Lower lobe of right lung (tissue), 2 donors: ENCODE measurements around the gene MEGF9. TPM values are rescaled to one million over a fixed set of nuclear protein-coding genes. Genes with fewer than 3 reads are reported as not detected.
A peak's percentile ranks its signal among the peaks of the same experiment; 100 is the strongest.

Experiments
- ATAC-seq, 2 donors: fragments of 200-7000 bp; cut with Tn5 transposase; one replicate each; pipeline ENCODE4 v1.9.1; 2020 to 2022; ENCODE audit warnings: mild to moderate bottlenecking in 2 of 2, moderate library complexity in 2 of 2
- DNase-seq: peaks from one replicate; pipeline ENCODE4 v3.0.0-alpha.2; 2020
- H3K27ac ChIP-seq: fragments of 200-600 bp; one replicate; pipeline ENCODE4 v1.8.0; 2022
- H3K27me3 ChIP-seq: fragments of 200-600 bp; one replicate; pipeline ENCODE4 v1.8.0; 2022; ENCODE audit warnings: low read depth
- H3K36me3 ChIP-seq: fragments of 200-600 bp; one replicate; pipeline ENCODE4 v1.8.0; 2022; ENCODE audit warnings: mild to moderate bottlenecking
- H3K4me1 ChIP-seq: fragments of 200-600 bp; one replicate; pipeline ENCODE4 v1.8.0; 2022
- H3K4me3 ChIP-seq: fragments of 200-600 bp; one replicate; pipeline ENCODE4 v1.8.0; 2022; ENCODE audit warnings: mild to moderate bottlenecking
- H3K9me3 ChIP-seq: fragments of 200-600 bp; one replicate; pipeline ENCODE4 v1.8.0; 2022
- CTCF ChIP-seq: fragments of 200-600 bp; IDR thresholded peaks from one replicate; pipeline ENCODE4 v1.8.0; 2022; ENCODE audit warnings: antibody characterized with exemption, mild to moderate bottlenecking
- intact Hi-C: fragments of 100-400 bp; cut with DNase I; formaldehyde crosslinking; loops from one replicate; pipeline ENCODE4 v1.11.0; 2022
- total RNA-seq: library from RNA; stranded (reverse); fragmentation: NEBNext Ultra II Directional; extraction: Animal tissue kit (Norgen Biotek cat#: 25700); gene quantifications from one replicate; pipeline ENCODE4 v1.2.1, GENCODE V29; 2021
- donor health status: DM: no; HTN: yes; CAD: no; lungs with severe emphysema.

The MEGF9 gene
- total RNA-seq, 1 donor from 2014 or later: 71.1 TPM

- DNase-seq (no peak), ATAC-seq (no peak)
- no peaks in the 10 kb centered on the region for H3K9me3 ChIP-seq
- peak overlapping the region; percentile 92 for H3K4me3 ChIP-seq
- peak; percentile 5 for TF ChIP-seq CTCF
- H3K27me3 ChIP-seq: no peaks in the 10 kb centered on the region
- peak overlapping the region; percentile 90 for H3K27ac ChIP-seq
- intact Hi-C loops: no loop called here
- H3K36me3 ChIP-seq: no peaks in the 10 kb centered on the region
- H3K4me1 ChIP-seq: peaks cover 30% of the 10 kb centered on the region
These were observed 647 bp upstream of the MEGF9 start for GRCh38 chr9:120714846-120715388.

- Histone ChIP-seq H3K36me3 (peaks cover 7% of the 10 kb centered on the region), H3K4me1 (peaks cover 44% of the 10 kb centered on the region), H3K4me3 (peak overlapping the region; percentile 92), H3K9me3 (no peaks in the 10 kb centered on the region), H3K27me3 (no peaks in the 10 kb centered on the region), H3K27ac (peak overlapping the region; percentile 90)
- intact Hi-C loops: no loop called here
- DNase-seq (peak; percentile 58), ATAC-seq (no peak)
- no peak for TF ChIP-seq CTCF
These were observed 798 bp downstream of the MEGF9 start for GRCh38 chr9:120713257-120714087.

GRCh38 chr9:120712539-120713031 lies 1.7 kb downstream of the MEGF9 start:
- TF ChIP-seq CTCF: no peak
- Histone ChIP-seq H3K36me3 (peaks cover 7% of the 10 kb centered on the region), H3K4me1 (peaks cover 44% of the 10 kb centered on the region), H3K27ac (peak overlapping the region; percentile 90), H3K9me3 (no peaks in the 10 kb centered on the region), H3K4me3 (peak overlapping the region; percentile 92), H3K27me3 (no peaks in the 10 kb centered on the region)
- no peak for ATAC-seq
- intact Hi-C loops: no loop called here
- DNase-seq: no peak

GRCh38 chr9:120711841-120712538 lies 2.3 kb downstream of the MEGF9 start:
- ATAC-seq: no peak
- no peaks in the 10 kb centered on the region for H3K27me3 ChIP-seq
- TF ChIP-seq CTCF: no peak
- peaks cover 7% of the 10 kb centered on the region for H3K36me3 ChIP-seq
- no peak for DNase-seq
- peaks cover 49% of the 10 kb centered on the region for H3K4me1 ChIP-seq
- H3K27ac ChIP-seq: peak overlapping the region; percentile 90
- intact Hi-C loops: no loop called here
- H3K9me3 ChIP-seq: no peaks in the 10 kb centered on the region
- peak overlapping the region; percentile 92 for H3K4me3 ChIP-seq

GRCh38 chr9:120711354-120711753 lies 2.9 kb downstream of the MEGF9 start:
- Histone ChIP-seq H3K4me3 (peak overlapping the region; percentile 92), H3K36me3 (peaks cover 7% of the 10 kb centered on the region)
- intact Hi-C loops: no loop called here

More at GRCh38 chr9:120711354-120711753, 2.9 kb downstream of the MEGF9 start:
- peaks cover 49% of the 10 kb centered on the region for H3K4me1 ChIP-seq
- DNase-seq (no peak), ATAC-seq (no peak)
- H3K27me3 ChIP-seq: no peaks in the 10 kb centered on the region
- TF ChIP-seq CTCF: no peak
- H3K27ac ChIP-seq: peak overlapping the region; percentile 90
- H3K9me3 ChIP-seq: no peaks in the 10 kb centered on the region
